GM06990 (cell line): ENCODE results near the gene MOXD1.

Source experiments
- DNase-seq: peaks from one replicate; pipeline ENCODE4 v3.0.0-alpha.2; 2011; ENCODE audit not compliant: insufficient read length; ENCODE audit errors: extremely low read depth
- H3K27me3 ChIP-seq: replicated peaks from 2 replicates; pipeline ENCODE4 v1.6.0; 2011; ENCODE audit warnings: low read length; ENCODE audit not compliant: control insufficient read depth, insufficient read depth
- H3K36me3 ChIP-seq: 2 replicates; pipeline ENCODE4 v1.5.1; 2011; ENCODE audit warnings: low read length; ENCODE audit not compliant: control insufficient read depth, insufficient read depth
- H3K4me3 ChIP-seq: replicated peaks from 2 replicates; pipeline ENCODE4 v1.5.1; 2011; ENCODE audit warnings: low read depth, mild to moderate bottlenecking, control low read depth, low read length
- CTCF ChIP-seq: IDR thresholded peaks from 2 replicates; pipeline ENCODE4 v1.5.1; 2011; ENCODE audit warnings: low read length, control low read depth, mild to moderate bottlenecking, inconsistent platforms; ENCODE audit not compliant: insufficient read depth, poor library complexity, severe bottlenecking

MOXD1 gene

GRCh38 chr6:132246120-132246617 is 155.1 kb downstream of the MOXD1 start:
- Histone ChIP-seq H3K36me3 (no peaks in the 10 kb centered on the region), H3K4me3 (no peak overlapping the region), H3K27me3 (no peaks in the 10 kb centered on the region)
- no peak for TF ChIP-seq CTCF
- DNase-seq = no peak
